CD4-positive, alpha-beta T cell treated with Interleukin-15 for 4 hours (primary cell): Measurements from ENCODE around the gene PKN3.

Experiments used
- DNase-seq: peaks from one replicate; pipeline ENCODE4 v3.0.0-alpha.2; 2020; ENCODE audit warnings: low spot score

The PKN3 gene

DNA sequence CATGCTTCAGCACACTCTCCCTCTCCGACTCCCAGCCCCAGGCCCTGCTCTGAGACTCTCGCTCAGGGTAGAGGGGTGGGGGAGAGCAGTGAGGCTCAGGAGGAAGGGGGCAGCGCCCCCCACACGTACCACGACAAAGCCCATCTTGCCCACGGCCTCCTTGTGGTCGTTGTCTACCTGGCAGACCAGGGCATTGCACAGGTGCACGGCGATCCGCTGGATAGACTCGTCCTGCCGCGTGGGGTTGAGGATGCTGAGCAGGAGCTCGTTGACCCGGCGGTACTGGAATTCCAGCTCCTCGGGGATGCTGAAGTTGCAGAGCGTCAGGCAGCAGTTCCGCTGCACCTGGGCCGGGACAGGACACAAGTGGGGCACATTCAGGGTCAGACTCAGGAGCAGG lies 40.1 kb downstream of the PKN3 start:
- no peak for DNase-seq

DNA sequence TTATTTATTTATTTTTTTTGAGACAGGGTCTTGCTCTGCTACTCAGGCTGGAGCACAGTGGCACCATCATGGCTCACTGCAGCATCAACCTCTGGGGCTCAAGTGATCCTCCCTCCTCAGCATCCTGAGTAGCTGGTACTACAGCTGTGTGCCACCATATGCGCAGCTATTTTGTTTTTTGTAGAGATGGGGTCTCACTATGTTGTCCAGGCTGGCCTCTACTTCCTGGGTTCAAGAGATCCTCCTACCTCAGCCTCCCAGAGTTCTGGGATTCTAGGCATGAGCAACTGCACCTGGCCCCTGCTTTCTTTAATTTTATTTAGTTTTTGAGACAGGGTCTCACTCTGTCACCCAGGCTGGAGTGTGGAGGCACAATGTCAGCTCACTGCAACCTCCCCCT lies 41.1 kb downstream of the PKN3 start:
- DNase-seq, result no peak

DNA sequence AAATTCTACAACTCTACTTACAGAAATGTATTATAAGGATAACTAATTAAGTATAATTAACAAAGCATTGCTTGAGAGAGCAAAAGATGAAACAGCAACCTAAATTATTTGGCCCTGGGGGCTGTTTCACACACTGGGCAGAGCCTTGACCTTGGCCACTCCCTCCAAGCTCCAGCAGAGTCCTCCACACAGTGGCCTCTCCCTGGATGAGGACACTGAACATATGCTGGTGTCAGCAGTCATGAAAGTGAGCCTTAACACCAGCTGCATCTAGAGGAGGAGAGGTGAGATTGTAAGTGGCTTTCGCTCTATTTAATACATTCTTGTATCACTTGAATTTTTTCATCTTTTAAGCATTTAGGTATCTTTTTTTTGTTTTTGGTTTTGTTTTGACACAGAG lies 44.9 kb downstream of the PKN3 start:
- DNase-seq, result no peak

DNA sequence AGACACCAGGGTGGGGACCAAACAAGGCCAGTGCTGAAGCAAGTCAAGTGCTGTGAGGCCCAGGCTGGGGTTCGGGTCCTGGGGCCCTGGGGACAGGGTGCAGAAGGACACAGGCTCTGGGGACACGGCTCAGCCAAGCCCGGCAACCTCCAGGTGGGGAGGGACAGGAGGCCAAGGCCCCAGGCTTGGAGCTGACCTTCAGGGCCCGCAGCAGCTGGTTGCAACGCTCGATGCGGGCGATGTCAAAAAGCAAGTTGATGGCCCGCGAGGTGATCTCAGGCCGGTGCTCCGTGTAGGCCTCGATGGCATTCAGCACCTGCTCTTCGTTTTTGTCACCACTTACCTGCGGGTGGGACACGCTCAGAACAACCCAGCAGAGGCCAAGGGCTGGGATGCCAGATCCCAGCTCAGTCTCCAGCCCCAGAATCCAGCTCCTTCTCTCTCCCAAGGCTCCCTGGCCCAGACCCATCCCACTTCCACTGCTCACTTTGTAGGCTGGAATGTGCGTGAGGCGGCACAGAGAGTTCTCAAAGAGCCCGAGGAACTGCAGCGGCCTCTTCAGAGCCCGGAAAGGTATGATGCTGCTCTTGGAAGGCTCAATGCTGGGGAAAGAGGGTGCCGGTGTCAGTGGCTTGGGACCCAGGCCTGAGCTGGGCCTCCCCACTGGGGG lies 48.8 kb downstream of the PKN3 start:
- DNase-seq, result no peak

DNA sequence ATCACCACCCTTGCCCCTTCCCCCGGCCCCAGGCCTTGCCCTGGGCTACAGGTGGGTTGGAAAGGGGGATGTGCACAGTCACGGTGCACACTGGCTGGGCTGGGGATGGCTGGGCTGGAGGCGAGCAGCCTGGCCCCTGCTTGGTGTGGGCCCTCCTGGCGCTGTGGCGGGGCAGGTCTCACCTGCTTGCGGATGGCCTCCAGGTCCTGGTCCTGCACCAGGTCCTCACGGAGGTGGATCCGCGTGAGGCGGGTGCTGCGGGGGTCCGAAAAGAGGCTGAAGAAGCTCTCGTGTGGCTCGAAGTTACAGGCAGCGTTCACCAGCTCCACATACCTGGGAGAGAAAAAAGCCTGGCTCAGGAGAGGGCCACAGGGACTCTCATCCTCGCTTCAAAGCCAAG lies 51.3 kb downstream of the PKN3 start:
- DNase-seq, result no peak

DNA sequence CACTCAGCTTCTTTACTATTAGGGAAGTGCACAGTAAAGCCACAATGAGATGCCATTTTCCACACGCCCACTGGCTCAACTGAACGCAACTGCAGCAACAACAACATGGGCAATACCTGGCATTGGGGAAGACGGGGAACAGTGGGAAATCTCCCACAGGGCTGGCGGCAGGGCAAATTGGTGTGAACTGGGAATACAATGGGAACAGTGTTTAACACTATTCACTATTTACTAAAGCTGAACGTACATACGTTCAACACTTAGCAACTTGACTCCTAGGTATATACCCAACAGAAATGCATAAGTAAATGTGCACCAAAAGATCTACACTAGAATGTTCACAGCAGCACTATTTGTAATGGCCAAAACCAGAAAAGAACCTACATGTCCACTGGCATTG lies 55.3 kb downstream of the PKN3 start:
- no peak for DNase-seq

DNA sequence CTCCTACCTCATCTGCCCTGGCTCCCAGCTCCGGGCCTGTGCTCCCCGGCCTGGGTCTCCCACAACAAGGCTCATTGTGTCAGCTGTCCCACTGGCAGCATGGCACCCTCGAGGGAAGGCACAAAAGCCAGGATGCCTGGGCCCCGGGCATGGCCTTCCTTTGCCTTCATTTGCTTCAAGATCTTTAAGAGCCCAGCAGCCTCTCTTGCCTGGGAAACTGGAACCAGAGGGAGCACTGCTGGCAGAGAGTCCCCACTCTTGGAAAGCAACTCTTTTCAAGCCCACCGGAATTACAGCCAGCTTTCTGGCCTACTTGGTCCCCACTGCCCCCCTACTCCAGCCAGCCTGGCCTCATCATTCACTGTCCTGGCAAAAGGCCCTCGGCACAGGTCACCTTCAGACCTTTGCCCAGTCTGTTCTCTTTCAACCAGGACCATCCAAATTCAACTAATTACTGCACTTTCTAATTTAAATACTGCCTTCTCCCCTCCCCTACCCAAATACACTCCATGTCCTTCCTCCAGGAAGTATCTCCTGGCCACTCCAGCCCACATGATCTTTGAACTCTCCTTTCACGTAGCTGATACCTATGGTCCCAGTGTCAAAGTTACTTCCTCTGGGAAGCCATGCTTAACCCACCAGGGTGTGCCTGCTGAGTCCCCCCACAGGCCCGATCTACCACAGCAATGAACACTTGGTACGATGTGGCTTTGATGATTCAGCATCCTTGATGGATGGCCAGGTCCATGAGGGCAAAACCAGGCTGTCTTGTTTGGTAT lies 60.6 kb downstream of the PKN3 start:
- DNase-seq, result no peak

DNA sequence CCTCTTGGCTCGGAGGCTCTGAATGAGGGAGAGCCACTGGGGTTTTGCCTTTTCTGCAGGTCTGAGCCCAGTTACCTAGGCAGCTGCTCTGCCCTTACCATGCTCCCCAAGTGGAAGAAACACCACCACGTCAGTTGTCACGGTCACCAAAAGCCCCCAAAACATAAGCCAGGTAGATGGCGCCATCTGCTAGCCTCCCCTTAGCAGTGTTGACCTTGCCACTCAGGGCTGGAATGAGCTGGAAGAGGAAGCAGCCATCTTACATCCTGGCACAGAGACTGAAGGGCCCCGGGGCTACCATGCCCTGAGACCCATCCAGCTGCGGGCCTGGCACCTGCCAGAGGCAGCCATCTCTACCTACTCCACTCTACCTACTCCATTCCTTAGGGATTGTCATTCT lies 62.1 kb downstream of the PKN3 start:
- DNase-seq, result no peak

DNA sequence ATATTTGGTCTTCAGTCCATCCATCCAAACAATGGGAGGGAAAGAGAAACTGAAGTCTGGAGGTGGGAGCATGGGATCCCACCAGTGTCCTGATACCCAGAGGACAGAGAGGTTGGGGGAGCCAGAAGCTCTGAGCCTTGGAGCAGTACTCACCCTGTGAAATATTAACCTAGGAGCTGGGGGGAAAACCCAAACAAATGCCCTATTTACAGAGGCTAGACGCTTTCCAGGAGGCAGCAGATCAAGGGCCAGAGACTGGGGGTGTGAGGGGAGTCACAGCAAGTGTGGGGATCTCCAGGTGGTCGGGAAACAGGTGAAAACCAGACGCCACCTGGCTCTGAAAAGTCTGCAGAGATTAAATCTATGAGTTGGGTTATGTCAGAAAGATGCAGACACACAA lies 63.2 kb downstream of the PKN3 start:
- DNase-seq, result no peak

DNA sequence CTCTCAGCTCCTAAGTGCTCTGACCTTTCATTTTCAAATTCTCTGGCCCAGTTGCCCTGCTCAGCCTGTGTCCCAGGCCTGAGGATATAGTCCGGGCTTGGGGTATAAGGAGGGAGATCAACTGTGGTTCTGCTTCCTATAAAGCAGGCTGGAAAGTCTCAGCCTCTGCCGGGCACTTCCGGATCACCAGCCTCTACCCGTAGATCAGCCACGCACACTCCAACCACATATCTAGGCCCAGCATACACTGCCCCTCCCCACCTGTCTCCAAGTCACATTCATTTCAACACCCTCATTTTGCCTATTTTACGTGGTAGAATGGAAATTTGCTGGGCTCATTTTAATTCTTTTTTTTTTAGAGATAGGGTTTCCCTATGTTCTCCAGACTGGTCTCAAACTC lies 66.3 kb downstream of the PKN3 start:
- DNase-seq, result no peak
